K562 (cell line): Measurements from ENCODE around the gene LIN9. TPM values are rescaled to one million over a fixed set of nuclear protein-coding genes. Genes with fewer than 3 reads are reported as not detected.

Experiments
- ATAC-seq: fragments of 200-7000 bp; cut with Tn5 transposase; 3 replicates; pipeline ENCODE4 v1.9.1; 2020; ENCODE audit warnings: moderate library complexity
- BruUV-seq: library from RNA; stranded (reverse); fragments of 400-500 nt; replicated peaks from 2 replicates; lab custom pipeline; 2021; lab: Mats Ljungman, UMichigan
- CTCF ChIA-PET: fragments of 300-600 bp; formaldehyde crosslinking; extraction: SDS; loops from one replicate; lab custom pipeline; 2021; ENCODE audit warnings: low intra/inter-chr PET ratio; lab: Yijun Ruan, JAX
- POLR2A ChIA-PET: fragments of 300-600, 350-650 bp; sonication (Branson Sonifier 250); formaldehyde crosslinking; extraction: SDS; loops from one replicate; lab custom pipeline; 2021; ENCODE audit warnings: antibody characterized with exemption, inconsistent platforms; lab: Yijun Ruan, JAX
- DNase-seq, 4 experiments: peaks; one replicate each; pipeline versions ENCODE4 v3.0.0 to v3.0.0-alpha.2; 2011 to 2018; ENCODE audit warnings: low spot score in 3 of 4, mixed read lengths in 3 of 4; ENCODE audit errors: extremely low read depth in 1 of 4
- FAIRE-seq: peaks from 2 replicates; lab custom pipeline; 2011; peaks lifted over from hg19 to GRCh38; lab: Jason Lieb, UNC
- H2AFZ ChIP-seq: 2 replicates; pipeline ENCODE4 v1.6.0; 2011; ENCODE audit warnings: low read depth, low read length, control low read depth, inconsistent platforms
- H3K27ac ChIP-seq: fragments of 200-600 bp; 3 replicates; pipeline ENCODE4 v1.8.0; 2011; ENCODE audit warnings: low read depth, mild to moderate bottlenecking, control low read depth, inconsistent platforms, low read length, moderate library complexity, mixed read lengths; ENCODE audit errors: extremely low read depth
- H3K27me3 ChIP-seq, 2 experiments: fragments of 300-600 bp in 1 of 2; 2 replicates in 1 of 2; 3 replicates in 1 of 2; pipeline versions ENCODE4 v1.6.0 to v1.8.0; 2011; ENCODE audit warnings: inconsistent platforms in 2 of 2, low read length in 2 of 2, mild to moderate bottlenecking in 1 of 2, mixed read lengths in 1 of 2, moderate library complexity in 1 of 2; ENCODE audit not compliant: control insufficient read depth in 2 of 2, insufficient read depth in 2 of 2
- H3K36me3 ChIP-seq: fragments of 300-600 bp; 3 replicates; pipeline ENCODE4 v1.8.0; 2011; ENCODE audit warnings: mild to moderate bottlenecking, low read length, inconsistent platforms; ENCODE audit not compliant: control insufficient read depth, insufficient read depth
- H3K4me1 ChIP-seq, 2 experiments: fragments of 200-600 bp in 1 of 2; replicated peaks in 1 of 2; 2 replicates in 1 of 2; 3 replicates in 1 of 2; pipeline versions ENCODE4 v1.5.1 to v1.8.0; 2011; ENCODE audit warnings: inconsistent platforms in 2 of 2, low read length in 2 of 2, mild to moderate bottlenecking in 1 of 2, mixed read lengths in 1 of 2, moderate library complexity in 1 of 2; ENCODE audit not compliant: control insufficient read depth in 2 of 2, insufficient read depth in 2 of 2
- H3K4me2 ChIP-seq: 2 replicates; pipeline ENCODE4 v1.6.1; 2011; ENCODE audit warnings: low read length, control low read depth, inconsistent platforms, mixed read lengths; ENCODE audit not compliant: insufficient read depth
- H3K4me3 ChIP-seq: fragments of 200-600 bp; sonication (generic), shearing (Covaris generic); 2 replicates; pipeline ENCODE4 v1.5.1; 2016; ENCODE audit warnings: control low read depth, inconsistent platforms
- H3K79me2 ChIP-seq: fragments of 200-600 bp; 3 replicates; pipeline ENCODE4 v1.8.0; 2011; ENCODE audit warnings: low read length, inconsistent platforms; ENCODE audit not compliant: control insufficient read depth, insufficient read depth
- H3K9ac ChIP-seq, 2 experiments: 2 replicates each; pipeline versions ENCODE4 v1.6.0 to v1.6.1; 2011; ENCODE audit warnings: low read depth in 2 of 2, low read length in 2 of 2, control low read depth in 1 of 2, inconsistent platforms in 1 of 2, mild to moderate bottlenecking in 1 of 2, mixed read lengths in 1 of 2; ENCODE audit not compliant: insufficient read depth in 1 of 2
- H3K9me1 ChIP-seq: one replicate; pipeline ENCODE4 v1.6.0; 2011; ENCODE audit warnings: inconsistent platforms, mild to moderate bottlenecking, low read length, moderate library complexity; ENCODE audit not compliant: control insufficient read depth, insufficient read depth
- H3K9me3 ChIP-seq: replicated peaks from 2 replicates; pipeline ENCODE4 v1.5.1; 2011; ENCODE audit warnings: low read depth, low read length, inconsistent platforms; ENCODE audit not compliant: control insufficient read depth, insufficient read depth
- H4K20me1 ChIP-seq: replicated peaks from 2 replicates; pipeline ENCODE4 v1.6.1; 2011; ENCODE audit warnings: low read length, inconsistent platforms, mixed read lengths; ENCODE audit not compliant: control insufficient read depth, insufficient read depth
- FOXK2 ChIP-seq, 2 experiments: fragments of 450-650 bp; IDR thresholded peaks in 1 of 2; conservative IDR thresholded peaks in 1 of 2; 2 replicates each; pipeline ENCODE4 v1.6.1; 2016; ENCODE audit warnings: low read depth in 2 of 2, mild to moderate bottlenecking in 1 of 2
- HLTF ChIP-seq: fragments of 450-650 bp; IDR thresholded peaks from 2 replicates; pipeline ENCODE4 v1.6.1; 2016
- MNT ChIP-seq, 2 experiments: fragments of 450-650 bp; conservative IDR thresholded peaks; 2 replicates each; pipeline ENCODE4 v1.6.1; 2017; ENCODE audit warnings: mild to moderate bottlenecking in 2 of 2, moderate library complexity in 2 of 2
- NCOA1 ChIP-seq: fragments of 450-650 bp; IDR thresholded peaks from 2 replicates; pipeline ENCODE4 v1.6.1; 2016; ENCODE audit warnings: low read depth
- NR2C2 ChIP-seq, 2 experiments: fragments of 200-800 bp in 1 of 2; sonication (Bioruptor generic) in 1 of 2; sonication (generic) in 1 of 2; formaldehyde crosslinking in 1 of 2; IDR thresholded peaks; 2 replicates each; pipeline versions ENCODE4 v1.6.1 to v1.8.0; 2016 to 2022; ENCODE audit warnings: mild to moderate bottlenecking in 1 of 2, missing compliant biosample characterization in 1 of 2, missing genetic modification characterization in 1 of 2, missing genetic modification reagents in 1 of 2
- RBBP5 ChIP-seq: fragments of 200-600 bp; sonication (generic); IDR thresholded peaks from 2 replicates; pipeline ENCODE4 v1.6.1; 2012; ENCODE audit warnings: borderline replicate concordance, mild to moderate bottlenecking, low read length, control low read depth, inconsistent platforms; ENCODE audit not compliant: insufficient read depth, poor library complexity, severe bottlenecking
- TAF9B ChIP-seq: fragments of 450-650 bp; IDR thresholded peaks from 2 replicates; pipeline ENCODE4 v1.6.1; 2018; ENCODE audit warnings: mild to moderate bottlenecking; ENCODE audit not compliant: partially characterized antibody
- XRCC3 ChIP-seq: fragments of 450-650 bp; IDR thresholded peaks from 2 replicates; pipeline ENCODE4 v1.6.1; 2017; ENCODE audit warnings: mild to moderate bottlenecking, moderate library complexity
- ZNF282 ChIP-seq: sonication (generic); formaldehyde crosslinking; IDR thresholded peaks from 2 replicates; pipeline ENCODE4 v1.8.1; 2023; ENCODE audit warnings: missing genetic modification reagents
- ZNF644 ChIP-seq: fragments of 200-800 bp; sonication (Bioruptor generic); IDR thresholded peaks from 2 replicates; pipeline ENCODE4 v1.6.1; 2016; ENCODE audit warnings: low read depth, missing genetic modification characterization, missing compliant biosample characterization
- ZNF740 ChIP-seq, 3 experiments: fragments of 200-800 bp in 1 of 3; sonication (Bioruptor generic) in 1 of 3; sonication (generic) in 1 of 3; formaldehyde crosslinking in 1 of 3; IDR thresholded peaks; 2 replicates each; pipeline versions ENCODE4 v1.6.1 to v1.8.0; 2016 to 2022; ENCODE audit warnings: mild to moderate bottlenecking in 2 of 3, missing compliant biosample characterization in 2 of 3, missing genetic modification characterization in 2 of 3, missing genetic modification reagents in 1 of 3
- WGBS: fragments of 100-300 bp; shearing (Covaris generic); methylation state at CpG from one replicate; pipeline ENCODE4 v1.1.6; 2016; ENCODE audit warnings: low coverage, mixed read lengths; ENCODE audit not compliant: insufficient coverage; ENCODE audit errors: missing lambda C conversion rate; 5-methylcytosine and 5-hydroxymethylcytosine counted together
- in situ Hi-C: fragments of 300-500 bp; cut with MboI; formaldehyde crosslinking; loops from 4 replicates; pipeline ENCODE4 v1.15.0; 2018; ENCODE audit warnings: inconsistent platforms, mixed read lengths
- intact Hi-C: fragments of 100-400 bp; cut with micrococcal nuclease; formaldehyde crosslinking; loops from 2 replicates; pipeline ENCODE4 v1.14.2; 2022
- polyA plus RNA-seq, 8 experiments: library from polyadenylated mRNA; depleted of rRNA in 4 of 8; stranded (reverse) in 5 of 8; unstranded in 3 of 8; fragments of >200 nt; fragmentation: Nextera tagmentation in 2 of 8; fragmentation: Illumina TruSeq in 1 of 8; extraction: Ambion mirVana in 2 of 8; extraction: Trizol in 1 of 8; gene quantifications; 2 replicates each; pipeline versions ENCODE4 v1.2.1 to v1.2.3, GENCODE V29; 2011 to 2014; ENCODE audit warnings: inconsistent platforms in 1 of 8, missing spikeins in 1 of 8
- total RNA-seq, 7 experiments: library from RNA; depleted of rRNA in 6 of 7; stranded (reverse); fragments of >200 nt in 6 of 7; fragmentation: Illumina TruSeq in 2 of 7; extraction: Trizol in 2 of 7; gene quantifications; 2 replicates each; pipeline versions ENCODE4 v1.2.1 to v1.2.3, GENCODE V29; 2011 to 2021; ENCODE audit warnings: low replicate concordance in 1 of 7
- TF ChIP-seq, protein P1 (sequence below): IDR thresholded peaks from 2 replicates; pipeline ENCODE4 v1.6.1; 2012; ENCODE audit warnings: low read depth, low read length, improper control_type of control experiment, borderline replicate concordance

LIN9 gene
- total and polyA plus RNA-seq, 9 of the 15 experiments (the other 6 are each of a cell fraction or from before 2014, with no cell fraction given), result 18.8 to 33.0 (median 25.5) TPM

DNA sequence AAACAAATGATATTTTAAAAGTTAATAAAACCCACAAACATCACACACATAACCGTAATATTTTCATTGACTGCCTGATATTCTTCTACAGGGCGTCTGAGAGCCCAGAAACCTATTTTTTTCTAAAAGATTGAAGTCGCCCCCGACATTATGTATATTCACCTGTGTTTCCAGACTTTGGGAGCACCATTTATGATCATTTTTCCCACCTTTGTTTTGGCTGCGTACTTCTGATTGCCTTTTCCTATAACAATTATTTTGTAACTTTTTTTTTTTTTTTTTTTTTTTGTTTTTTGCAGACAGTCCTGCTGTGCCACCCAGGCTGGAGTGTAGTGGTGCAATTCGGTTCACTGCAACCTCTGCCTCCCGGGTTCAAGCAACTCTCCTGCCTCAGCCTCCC, 121.6 kb downstream of the LIN9 start:
- H3K9me1 ChIP-seq, result no peaks in the 10 kb centered on the region
- H4K20me1 ChIP-seq, result peaks cover 11% of the 10 kb centered on the region; the same call in 1 of the 2 replicates
- H3K27me3 ChIP-seq, result no peaks in the 10 kb centered on the region
- CTCF ChIA-PET, result no interaction called here
- in situ Hi-C loops, result no loop called here
- H3K9ac ChIP-seq, result peak overlapping the region in 1 of 2 experiments; percentile 93; a peak in 2 of 4 replicates
- no peaks in the 10 kb centered on the region for H3K9me3 ChIP-seq
- no peak for DNase-seq
- no peak for FAIRE-seq
- TF ChIP-seq XRCC3 (no peak), NCOA1 (no peak), ZNF740 (CRISPR knock-in tag; IDR thresholded peaks at IDR 0.05) (no peak), ZNF740 (tag; IDR thresholded peaks at IDR 0.05) (0 out of 4 replicates have a peak, but pooled peaks of 1 of the 2 experiments have one; percentile 10), FOXK2 (conservative IDR thresholded peaks at IDR 0.05 in 1 of 2, IDR thresholded peaks at IDR 0.05 in 1 of 2; ENCODE audit: low read depth in 2 of 2) (no peak), MNT (conservative IDR thresholded peaks at IDR 0.05) (no peak), NR2C2 (CRISPR knock-in tag; IDR thresholded peaks at IDR 0.05) (no peak), NR2C2 (tag; IDR thresholded peaks at IDR 0.05) (no peak), TAF9B (no peak), RBBP5 (no peak), ZNF282 (CRISPR knock-in tag) (no peak), ZNF644 (tag) (0 out of 2 replicates have a peak, but pooled peaks have one; percentile 30), HLTF (no peak)
- TF ChIP-seq, protein P1, sequence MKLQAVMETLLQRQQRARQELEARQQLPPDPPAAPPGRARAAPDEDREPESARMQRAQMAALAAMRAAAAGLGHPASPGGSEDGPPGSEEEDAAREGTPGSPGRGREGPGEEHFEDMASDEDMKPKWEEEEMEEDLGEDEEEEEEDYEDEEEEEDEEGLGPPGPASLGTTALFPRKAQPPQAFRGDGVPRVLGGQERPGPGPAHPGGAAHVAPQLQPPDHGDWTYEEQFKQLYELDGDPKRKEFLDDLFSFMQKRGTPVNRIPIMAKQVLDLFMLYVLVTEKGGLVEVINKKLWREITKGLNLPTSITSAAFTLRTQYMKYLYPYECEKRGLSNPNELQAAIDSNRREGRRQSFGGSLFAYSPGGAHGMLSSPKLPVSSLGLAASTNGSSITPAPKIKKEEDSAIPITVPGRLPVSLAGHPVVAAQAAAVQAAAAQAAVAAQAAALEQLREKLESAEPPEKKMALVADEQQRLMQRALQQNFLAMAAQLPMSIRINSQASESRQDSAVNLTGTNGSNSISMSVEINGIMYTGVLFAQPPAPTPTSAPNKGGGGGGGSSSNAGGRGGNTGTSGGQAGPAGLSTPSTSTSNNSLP, result no peak
- ATAC-seq, result no peak
- 63% methylated on average over 7 of the region's 7 CpGs for WGBS
- BruUV-seq, result no TSS peak
- POLR2A ChIA-PET, result interaction anchor here (1.0 to 1.2 kb wide), 2 partner anchors 43 to 124 kb away, joined by 3 read pairs; partner anchors contain the start of gene H3-3A
- peaks cover 3 to 11% of the 10 kb centered on the region in 2 experiments for H3K4me1 ChIP-seq
- H3K4me3 ChIP-seq, result peak overlapping the region; percentile 97
- intact Hi-C loops, result no loop called here
- peak overlapping the region; percentile 100 for H2AFZ ChIP-seq
- H3K27ac ChIP-seq, result peak overlapping the region; percentile 88; the same call in 2 of the 3 replicates
- H3K79me2 ChIP-seq, result peaks cover 45% of the 10 kb centered on the region
- H3K36me3 ChIP-seq, result peaks cover 14% of the 10 kb centered on the region; the same call in 2 of the 3 replicates
- H3K4me2 ChIP-seq, result peak overlapping the region; percentile 88
